Measurements from ENCODE around the gene SRRM3.
"Not testable (repeated sequence)": the region's sequence is repeated elsewhere in the genome, so short reads cannot be mapped to it uniquely, and the experiment has no call there.

SRRM3 gene

DNA sequence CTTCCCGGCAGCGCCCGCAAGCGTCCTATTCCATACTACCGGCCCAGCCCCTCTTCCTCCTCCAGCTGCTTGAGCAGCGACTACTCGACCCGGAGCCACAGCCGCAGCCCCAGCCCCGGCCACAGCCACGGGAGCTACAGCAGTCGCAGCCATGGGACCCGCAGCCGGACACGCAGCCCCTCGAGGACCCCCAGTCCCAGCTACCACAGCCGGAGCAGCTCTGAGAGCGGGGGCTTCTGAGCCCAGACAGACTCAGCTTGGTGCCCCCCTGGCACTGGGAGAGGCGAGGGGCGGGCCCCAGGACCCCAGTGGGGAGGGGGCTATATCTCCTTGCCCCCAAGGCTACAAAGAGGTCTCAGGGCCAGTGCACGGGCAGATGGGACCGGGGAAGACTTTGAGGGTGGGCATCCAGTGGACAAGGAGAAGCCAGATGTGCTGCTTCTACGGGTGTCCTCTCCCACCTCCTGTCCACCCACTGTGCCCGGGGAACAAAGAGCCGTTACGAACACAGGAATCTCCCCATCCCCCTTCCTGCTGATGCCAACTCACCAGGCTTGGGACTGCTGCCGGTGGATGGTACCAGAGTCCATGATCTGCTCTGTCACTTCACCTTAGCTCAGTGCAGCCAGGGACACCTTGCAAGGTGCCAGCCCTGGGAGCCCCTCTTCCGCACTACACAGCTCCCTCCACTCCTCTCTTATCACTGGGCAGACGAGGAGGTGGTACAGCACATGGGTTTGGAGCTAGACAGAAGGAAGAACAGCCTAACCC, 84.1 kb downstream of the SRRM3 start:
- Histone ChIP-seq H3K36me3 (ENCODE audit: control insufficient read depth, insufficient read depth, low read length) (no peaks in the 10 kb centered on the region), H3K9me3 (ENCODE audit: control insufficient read depth, low read length) (no peaks in the 10 kb centered on the region), H3K4me2 (ENCODE audit: low read length) (no peak overlapping the region), H3K27me3 (ENCODE audit: control insufficient read depth, insufficient read depth, low read length) (no peaks in the 10 kb centered on the region), H3K4me3 (ENCODE audit: low read depth, low read length) (no peak overlapping the region), H3K9ac (no peak overlapping the region), H3K79me2 (no peaks in the 10 kb centered on the region), H3K27ac (no peak overlapping the region), H2AFZ (no peak overlapping the region), H3K4me1 (peaks cover 3% of the 10 kb centered on the region)
- TF ChIP-seq, protein P1, sequence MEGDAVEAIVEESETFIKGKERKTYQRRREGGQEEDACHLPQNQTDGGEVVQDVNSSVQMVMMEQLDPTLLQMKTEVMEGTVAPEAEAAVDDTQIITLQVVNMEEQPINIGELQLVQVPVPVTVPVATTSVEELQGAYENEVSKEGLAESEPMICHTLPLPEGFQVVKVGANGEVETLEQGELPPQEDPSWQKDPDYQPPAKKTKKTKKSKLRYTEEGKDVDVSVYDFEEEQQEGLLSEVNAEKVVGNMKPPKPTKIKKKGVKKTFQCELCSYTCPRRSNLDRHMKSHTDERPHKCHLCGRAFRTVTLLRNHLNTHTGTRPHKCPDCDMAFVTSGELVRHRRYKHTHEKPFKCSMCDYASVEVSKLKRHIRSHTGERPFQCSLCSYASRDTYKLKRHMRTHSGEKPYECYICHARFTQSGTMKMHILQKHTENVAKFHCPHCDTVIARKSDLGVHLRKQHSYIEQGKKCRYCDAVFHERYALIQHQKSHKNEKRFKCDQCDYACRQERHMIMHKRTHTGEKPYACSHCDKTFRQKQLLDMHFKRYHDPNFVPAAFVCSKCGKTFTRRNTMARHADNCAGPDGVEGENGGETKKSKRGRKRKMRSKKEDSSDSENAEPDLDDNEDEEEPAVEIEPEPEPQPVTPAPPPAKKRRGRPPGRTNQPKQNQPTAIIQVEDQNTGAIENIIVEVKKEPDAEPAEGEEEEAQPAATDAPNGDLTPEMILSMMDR (IDR thresholded peaks at IDR 0.05): no peak

DNA sequence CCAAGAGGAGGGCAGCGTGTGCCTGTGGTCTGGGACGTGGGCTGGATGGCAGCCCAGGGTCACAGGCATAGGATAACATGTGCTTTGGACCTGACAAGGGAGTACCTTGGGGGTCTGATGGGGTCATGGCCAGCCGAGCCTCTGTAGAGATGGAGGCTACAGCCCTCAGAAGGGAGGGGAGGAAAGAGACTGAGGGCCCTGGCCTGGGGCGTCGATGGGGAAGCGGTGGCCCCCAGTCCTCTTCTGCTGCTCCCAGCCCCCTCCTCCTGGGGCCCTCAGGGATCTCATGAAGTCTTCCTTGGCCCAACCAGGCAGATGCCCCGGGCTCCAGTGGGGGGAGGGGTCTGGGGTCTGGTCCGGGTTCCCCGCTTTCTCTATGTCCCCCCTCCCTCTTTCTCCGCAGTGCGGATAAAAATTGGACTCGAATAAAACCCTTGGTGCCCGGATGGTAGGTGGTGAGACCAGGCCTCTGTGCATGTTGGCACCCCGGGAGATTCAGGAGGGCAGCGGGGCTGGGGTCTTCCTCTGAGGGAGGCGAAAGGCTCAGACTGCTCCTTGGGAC, 85.2 kb downstream of the SRRM3 start:
- Histone ChIP-seq H3K9me3 (ENCODE audit: control insufficient read depth, low read length) (no peaks in the 10 kb centered on the region), H3K27ac (no peak overlapping the region), H3K4me1 (peaks cover 4% of the 10 kb centered on the region), H3K27me3 (ENCODE audit: control insufficient read depth, insufficient read depth, low read length) (no peaks in the 10 kb centered on the region), H3K4me3 (ENCODE audit: low read depth, low read length) (no peak overlapping the region), H3K79me2 (no peaks in the 10 kb centered on the region), H2AFZ (no peak overlapping the region), H3K4me2 (ENCODE audit: low read length) (no peak overlapping the region), H3K9ac (no peak overlapping the region), H3K36me3 (ENCODE audit: control insufficient read depth, insufficient read depth, low read length) (no peaks in the 10 kb centered on the region)
- TF ChIP-seq, protein P1 (IDR thresholded peaks at IDR 0.05): no peak

DNA sequence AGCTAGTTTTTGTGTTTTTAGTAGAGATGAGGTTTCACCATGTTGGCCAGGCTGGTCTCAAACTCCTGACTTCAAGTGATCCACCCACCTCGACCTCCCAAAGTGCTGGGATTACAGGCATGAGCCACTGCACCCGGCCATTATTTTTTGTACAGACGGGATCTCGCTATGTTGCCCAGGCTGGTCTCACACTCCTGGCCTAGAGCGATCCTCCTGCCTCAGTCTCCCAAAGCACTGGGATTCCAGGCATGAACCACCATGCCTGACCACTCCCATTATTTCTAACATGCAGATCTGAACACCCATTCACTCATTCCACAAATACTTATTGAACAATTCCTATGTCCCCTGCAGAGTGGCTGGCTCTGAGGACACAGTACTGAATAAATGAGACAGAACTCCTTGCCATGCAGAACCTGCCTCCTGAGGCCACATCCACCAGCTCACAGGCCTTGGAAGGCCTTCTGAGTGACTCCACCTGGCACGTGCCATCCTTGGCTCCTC, 89.2 kb downstream of the SRRM3 start:
- not testable (repeated sequence) for H3K36me3 ChIP-seq (ENCODE audit: control insufficient read depth, insufficient read depth, low read length); H3K4me3 ChIP-seq (ENCODE audit: low read depth, low read length); H3K27me3 ChIP-seq (ENCODE audit: control insufficient read depth, insufficient read depth, low read length); H3K9me3 ChIP-seq (ENCODE audit: control insufficient read depth, low read length); H3K79me2 ChIP-seq; H3K4me2 ChIP-seq (ENCODE audit: low read length); H3K9ac ChIP-seq
- Histone ChIP-seq H2AFZ (peak overlapping the region; percentile 98), H3K4me1 (peaks cover 16% of the 10 kb centered on the region), H3K27ac (peak overlapping the region; percentile 22)

DNA sequence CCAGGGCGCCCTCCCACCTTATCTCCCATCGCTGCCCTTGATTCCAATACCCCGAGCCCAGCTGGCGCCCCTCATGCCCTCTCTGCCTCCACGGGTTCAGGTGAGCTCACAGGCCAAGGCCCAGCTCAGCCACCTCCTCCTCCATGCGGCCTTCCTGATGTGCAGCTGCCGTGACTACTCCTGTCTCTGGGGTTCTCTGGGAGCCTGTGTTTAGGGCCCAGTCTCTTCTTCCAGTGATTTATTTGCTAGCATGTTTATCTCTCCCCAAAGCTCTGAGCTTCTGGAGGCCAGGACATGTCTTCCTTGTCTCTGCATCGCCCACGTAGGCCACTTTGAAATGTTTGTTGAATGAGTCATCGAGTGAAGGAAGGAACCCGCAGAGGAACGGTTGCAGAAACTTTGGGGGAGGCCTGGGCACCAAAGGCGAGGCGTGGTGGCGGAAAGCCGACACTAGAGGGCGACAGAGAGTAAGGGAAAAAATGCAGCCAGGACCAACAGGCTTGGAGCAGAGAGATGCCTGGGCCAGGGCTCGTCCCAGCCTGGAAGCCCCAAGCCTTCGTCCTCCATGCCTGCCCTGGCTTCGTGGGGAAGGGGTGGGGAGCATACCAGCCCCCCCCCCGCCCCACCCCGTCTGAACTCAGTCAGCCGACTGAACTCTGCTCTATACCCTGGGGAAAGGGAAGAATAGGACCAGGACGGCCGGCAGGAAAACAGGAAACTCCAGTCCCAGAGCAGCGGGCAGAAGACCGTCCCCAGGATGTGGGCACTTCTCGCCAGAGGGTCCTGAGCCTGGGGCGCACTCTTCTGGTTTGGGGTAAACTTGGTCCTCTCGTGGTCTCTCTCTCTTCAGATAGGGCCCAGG, 89.9 kb downstream of the SRRM3 start:
- Histone ChIP-seq H3K27ac (peak overlapping the region; percentile 74), H3K79me2 (no peaks in the 10 kb centered on the region), H3K4me1 (peaks cover 16% of the 10 kb centered on the region), H3K4me2 (ENCODE audit: low read length) (peak overlapping the region; percentile 59), H3K27me3 (ENCODE audit: control insufficient read depth, insufficient read depth, low read length) (no peaks in the 10 kb centered on the region), H3K36me3 (ENCODE audit: control insufficient read depth, insufficient read depth, low read length) (no peaks in the 10 kb centered on the region), H3K9me3 (ENCODE audit: control insufficient read depth, low read length) (no peaks in the 10 kb centered on the region), H2AFZ (peak overlapping the region; percentile 98), H3K9ac (no peak overlapping the region), H3K4me3 (ENCODE audit: low read depth, low read length) (peak overlapping the region; percentile 8)
- TF ChIP-seq, protein P1 (IDR thresholded peaks at IDR 0.05): peak; percentile 97

DNA sequence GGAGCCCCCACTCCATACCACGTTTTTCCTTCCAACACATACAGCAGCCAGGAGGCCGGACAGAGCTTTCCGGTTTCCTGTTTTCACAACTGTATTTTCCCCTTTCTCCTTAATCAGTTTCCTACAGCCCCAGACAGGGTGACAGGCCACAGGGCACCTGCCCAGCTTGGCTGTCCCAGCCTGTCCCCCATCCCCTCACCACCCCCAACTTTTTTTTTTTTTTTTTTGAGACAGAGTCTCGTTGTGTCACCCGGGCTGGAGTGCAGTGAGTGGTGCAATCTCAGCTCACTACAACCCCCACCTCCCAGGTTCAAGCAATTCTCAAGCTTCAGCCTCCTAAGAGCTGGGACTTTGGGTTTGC, 90.5 kb downstream of the SRRM3 start:
- Histone ChIP-seq H3K27me3 (ENCODE audit: control insufficient read depth, insufficient read depth, low read length) (no peaks in the 10 kb centered on the region), H3K79me2 (no peaks in the 10 kb centered on the region), H3K9ac (no peak overlapping the region), H3K27ac (peak overlapping the region; percentile 74), H3K4me3 (ENCODE audit: low read depth, low read length) (peak overlapping the region; percentile 8), H3K36me3 (ENCODE audit: control insufficient read depth, insufficient read depth, low read length) (no peaks in the 10 kb centered on the region), H3K4me1 (peaks cover 16% of the 10 kb centered on the region), H3K9me3 (ENCODE audit: control insufficient read depth, low read length) (no peaks in the 10 kb centered on the region), H2AFZ (peak overlapping the region; percentile 98), H3K4me2 (ENCODE audit: low read length) (peak overlapping the region; percentile 59)
- TF ChIP-seq, protein P1 (IDR thresholded peaks at IDR 0.05): no peak

DNA sequence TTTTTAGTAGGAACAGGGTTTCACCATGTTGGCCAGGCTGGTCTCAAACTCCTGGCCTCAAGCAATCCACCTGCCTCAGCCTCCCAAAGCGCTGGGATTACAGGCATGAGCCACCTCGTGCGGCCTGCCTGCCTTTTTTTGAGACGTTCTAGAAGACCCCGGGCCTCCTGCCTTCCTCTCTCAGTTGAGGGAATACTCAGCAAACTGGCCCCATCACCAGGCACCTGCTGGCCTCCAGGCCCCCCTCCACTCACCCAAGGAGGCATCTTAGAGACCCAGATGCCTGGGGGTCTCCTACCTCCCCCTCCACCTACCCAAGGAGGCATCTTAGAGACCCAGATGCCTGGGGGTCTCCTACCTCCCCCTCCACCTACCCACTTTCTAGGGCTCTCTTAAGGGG, 91.2 kb downstream of the SRRM3 start:
- Histone ChIP-seq H3K27ac (peak overlapping the region; percentile 81), H2AFZ (peak overlapping the region; percentile 79), H3K4me1 (peaks cover 16% of the 10 kb centered on the region)
- not testable (repeated sequence) for H3K36me3 ChIP-seq (ENCODE audit: control insufficient read depth, insufficient read depth, low read length); H3K9ac ChIP-seq; H3K4me3 ChIP-seq (ENCODE audit: low read depth, low read length); H3K27me3 ChIP-seq (ENCODE audit: control insufficient read depth, insufficient read depth, low read length); H3K79me2 ChIP-seq; H3K9me3 ChIP-seq (ENCODE audit: control insufficient read depth, low read length); H3K4me2 ChIP-seq (ENCODE audit: low read length)

All from parathyroid adenoma (tissue), 2 donors.